IMR-90 (cell line): ENCODE data around the gene ESF1. TPM values are rescaled to one million over a fixed set of nuclear protein-coding genes. Genes with fewer than 3 reads are reported as not detected.

ENCODE experiments used
- ATAC-seq: fragments of 200-7000 bp; cut with Tn5 transposase; 2 replicates; pipeline ENCODE4 v1.9.1; 2020; ENCODE audit warnings: low read depth, mild to moderate bottlenecking, moderate library complexity
- BruUV-seq: library from RNA; stranded (reverse); fragments of 400-500 nt; replicated peaks from 2 replicates; lab custom pipeline; 2021; lab: Mats Ljungman, UMichigan
- CTCF ChIA-PET: fragments of 300-600 bp; formaldehyde crosslinking; extraction: SDS; loops from one replicate; lab custom pipeline; 2021; ENCODE audit warnings: antibody characterized with exemption; lab: Yijun Ruan, JAX
- POLR2A ChIA-PET: fragments of 300-600 bp; sonication (Branson Sonifier 250); formaldehyde crosslinking; loops from one replicate; lab custom pipeline; 2022; ENCODE audit warnings: antibody characterized with exemption; ENCODE audit not compliant: unreplicated experiment; lab: Charles Lee
- DNase-seq: peaks from one replicate; pipeline ENCODE4 v3.0.0; 2013
- H2AFZ ChIP-seq: replicated peaks from 2 replicates; pipeline ENCODE3; 2013; ENCODE audit warnings: low read length, mild to moderate bottlenecking; ENCODE audit not compliant: poor library complexity
- H2AK5ac ChIP-seq: 2 replicates; pipeline ENCODE4 v1.6.1; 2013; ENCODE audit warnings: low read depth, low read length, inconsistent platforms
- H2AK9ac ChIP-seq: replicated peaks from 2 replicates; pipeline ENCODE3; 2013; ENCODE audit warnings: mild to moderate bottlenecking, low read depth, low read length, moderate library complexity; ENCODE audit not compliant: poor library complexity
- H2BK120ac ChIP-seq: 2 replicates; pipeline ENCODE4 v1.6.1; 2013; ENCODE audit warnings: low read depth, low read length, inconsistent platforms
- H2BK15ac ChIP-seq: 3 replicates; pipeline ENCODE4 v1.6.1; 2013; ENCODE audit warnings: low read depth, low read length, inconsistent platforms
- H2BK20ac ChIP-seq: 2 replicates; pipeline ENCODE4 v1.6.1; 2013; ENCODE audit warnings: low read depth, mild to moderate bottlenecking, inconsistent platforms, low read length, moderate library complexity
- H2BK5ac ChIP-seq: 2 replicates; pipeline ENCODE4 v1.6.1; 2013; ENCODE audit warnings: mild to moderate bottlenecking, low read depth, low read length, inconsistent platforms; ENCODE audit not compliant: poor library complexity, severe bottlenecking
- H3K14ac ChIP-seq: replicated peaks from 2 replicates; pipeline ENCODE4 v1.6.1; 2013; ENCODE audit warnings: low read depth, low read length, inconsistent platforms
- H3K18ac ChIP-seq: 2 replicates; pipeline ENCODE4 v1.6.1; 2013; ENCODE audit warnings: low read depth, low read length, control low read depth
- H3K23ac ChIP-seq: 2 replicates; pipeline ENCODE4 v1.6.1; 2013; ENCODE audit warnings: low read depth, low read length, inconsistent platforms
- H3K27ac ChIP-seq: 2 replicates; pipeline ENCODE4 v1.5.1; 2013; ENCODE audit warnings: mild to moderate bottlenecking, control low read depth, low read length; ENCODE audit not compliant: insufficient read depth
- H3K27me3 ChIP-seq: 2 replicates; pipeline ENCODE4 v1.6.1; 2013; ENCODE audit warnings: low read length; ENCODE audit not compliant: control insufficient read depth, insufficient read depth
- H3K36me3 ChIP-seq: 2 replicates; pipeline ENCODE4 v1.6.1; 2013; ENCODE audit warnings: low read length, mixed read lengths; ENCODE audit not compliant: control insufficient read depth, insufficient read depth
- H3K4ac ChIP-seq: 2 replicates; pipeline ENCODE4 v1.6.1; 2013; ENCODE audit warnings: low read depth, low read length, inconsistent platforms
- H3K4me1 ChIP-seq: 2 replicates; pipeline ENCODE4 v1.6.1; 2013; ENCODE audit warnings: low read length, mixed read lengths; ENCODE audit not compliant: control insufficient read depth, insufficient read depth
- H3K4me2 ChIP-seq: 2 replicates; pipeline ENCODE4 v1.6.1; 2013; ENCODE audit warnings: low read depth, mild to moderate bottlenecking, control low read depth, low read length, moderate library complexity
- H3K4me3 ChIP-seq: 2 replicates; pipeline ENCODE4 v1.5.1; 2013; ENCODE audit warnings: low read depth, mild to moderate bottlenecking, control low read depth, low read length, moderate library complexity; ENCODE audit not compliant: insufficient read depth
- H3K56ac ChIP-seq: 2 replicates; pipeline ENCODE4 v1.6.1; 2013; ENCODE audit warnings: low read length, inconsistent platforms; ENCODE audit not compliant: insufficient read depth; ENCODE audit errors: extremely low read depth
- H3K79me1 ChIP-seq, 2 experiments: 2 replicates each; pipeline ENCODE4 v1.6.1; 2013; ENCODE audit warnings: low read length in 2 of 2, inconsistent platforms in 1 of 2, low read depth in 1 of 2
- H3K9ac ChIP-seq: 2 replicates; pipeline ENCODE4 v1.6.1; 2013; ENCODE audit warnings: low read depth, low read length, control low read depth
- H3K9me1 ChIP-seq: 2 replicates; pipeline ENCODE4 v1.6.1; 2013; ENCODE audit warnings: low read length, inconsistent platforms; ENCODE audit not compliant: insufficient read depth
- H3K9me3 ChIP-seq: 2 replicates; pipeline ENCODE4 v1.6.1; 2013; ENCODE audit warnings: low read length; ENCODE audit not compliant: control insufficient read depth, insufficient read depth
- H4K20me1 ChIP-seq: 2 replicates; pipeline ENCODE4 v1.6.1; 2013; ENCODE audit warnings: low read length, inconsistent platforms; ENCODE audit not compliant: insufficient read depth
- H4K5ac ChIP-seq: 2 replicates; pipeline ENCODE4 v1.6.1; 2013; ENCODE audit warnings: mild to moderate bottlenecking, low read depth, low read length, control low read depth
- H4K8ac ChIP-seq, 2 experiments: 2 replicates each; pipeline ENCODE4 v1.6.1; 2013; ENCODE audit warnings: low read depth in 2 of 2, low read length in 2 of 2, control low read depth in 1 of 2, inconsistent platforms in 1 of 2
- H4K91ac ChIP-seq: 2 replicates; pipeline ENCODE4 v1.6.1; 2013; ENCODE audit warnings: low read depth, low read length, inconsistent platforms; ENCODE audit not compliant: insufficient read depth
- BHLHE40 ChIP-seq: fragments of 150-350 bp; IDR thresholded peaks from 2 replicates; pipeline ENCODE4 v1.6.1; 2016; ENCODE audit warnings: mild to moderate bottlenecking, low read depth, low read length
- CEBPB ChIP-seq: IDR thresholded peaks from 2 replicates; pipeline ENCODE4 v1.6.1; 2012; ENCODE audit warnings: low read depth, low read length, improper control_type of control experiment
- CHD1 ChIP-seq: IDR thresholded peaks from 2 replicates; pipeline ENCODE4 v1.6.1; 2012; ENCODE audit warnings: low read depth, low read length, improper control_type of control experiment
- CTCF ChIP-seq: conservative IDR thresholded peaks from 2 replicates; pipeline ENCODE4 v1.5.1; 2012; ENCODE audit warnings: mild to moderate bottlenecking, low read depth, low read length, improper control_type of control experiment
- FOS ChIP-seq: fragments of 150-350 bp; IDR thresholded peaks from 2 replicates; pipeline ENCODE4 v1.6.1; 2016; ENCODE audit warnings: low read depth, low read length
- MAFK ChIP-seq: IDR thresholded peaks from 2 replicates; pipeline ENCODE4 v1.6.1; 2012; ENCODE audit warnings: low read depth, low read length, improper control_type of control experiment
- MXI1 ChIP-seq: IDR thresholded peaks from 2 replicates; pipeline ENCODE4 v1.6.1; 2012; ENCODE audit warnings: low read depth, mild to moderate bottlenecking, low read length, moderate library complexity, borderline replicate concordance
- NFE2L2 ChIP-seq: fragments of 150-350 bp; IDR thresholded peaks from 2 replicates; pipeline ENCODE4 v1.6.1; 2016; ENCODE audit warnings: low read depth, mild to moderate bottlenecking, low read length
- RAD21 ChIP-seq: IDR thresholded peaks from 2 replicates; pipeline ENCODE4 v1.6.1; 2012; ENCODE audit warnings: low read length, improper control_type of control experiment
- RCOR1 ChIP-seq: IDR thresholded peaks from 2 replicates; pipeline ENCODE4 v1.6.1; 2012; ENCODE audit warnings: mild to moderate bottlenecking, low read length, improper control_type of control experiment; ENCODE audit not compliant: insufficient replicate concordance
- RFX5 ChIP-seq: IDR thresholded peaks from 2 replicates; pipeline ENCODE4 v1.8.0; 2012; ENCODE audit warnings: low read depth, mild to moderate bottlenecking, low read length, moderate library complexity
- SMC3 ChIP-seq: fragments of 150-350 bp; IDR thresholded peaks from 2 replicates; pipeline ENCODE4 v1.6.1; 2016; ENCODE audit warnings: low read depth, mild to moderate bottlenecking, antibody characterized with exemption, low read length, moderate library complexity
- WGBS, 2 experiments: methylation state at CpG; one replicate each; pipeline versions ENCODE4 v1.1.5 to v1.1.7; 2013; ENCODE audit warnings: missing lambda C conversion rate in 2 of 2; ENCODE audit not compliant: insufficient read length in 1 of 2; ENCODE audit errors: extremely low coverage in 2 of 2; 5-methylcytosine and 5-hydroxymethylcytosine counted together
- dilution Hi-C: fragments of 300-500 bp; cut with HindIII; formaldehyde crosslinking; loops from one replicate; pipeline ENCODE4 v1.14.3; 2018; ENCODE audit warnings: low sequenced_read_pairs; ENCODE audit not compliant: unreplicated experiment
- in situ Hi-C: fragments of 300-500 bp; cut with MboI; formaldehyde crosslinking; loops from 3 replicates; pipeline ENCODE4 v1.14.3; 2019; ENCODE audit warnings: low sequenced_read_pairs, inconsistent platforms, mixed read lengths
- intact Hi-C: fragments of 100-400 bp; cut with micrococcal nuclease; formaldehyde crosslinking; loops from 2 replicates; pipeline ENCODE4 v1.10.0; 2022
- polyA plus RNA-seq, 3 experiments: library from polyadenylated mRNA; depleted of rRNA; stranded (reverse); fragments of >200 nt; gene quantifications; 2 replicates each; pipeline ENCODE4 v1.2.3, GENCODE V29; 2012; ENCODE audit warnings: low replicate concordance in 1 of 3
- total RNA-seq: library from RNA; depleted of rRNA; stranded (reverse); fragments of >200 nt; gene quantifications from 2 replicates; pipeline ENCODE4 v1.2.3, GENCODE V29; 2012

The ESF1 gene
- total and polyA plus RNA-seq, 2 of the 4 experiments (the other 2 are of a cell fraction): 2.6 to 2.7 TPM

GRCh38 chr20:13790708-13791107 is 6.0 kb upstream of the ESF1 start (continued):
- TF ChIP-seq CTCF: no peak

DNA sequence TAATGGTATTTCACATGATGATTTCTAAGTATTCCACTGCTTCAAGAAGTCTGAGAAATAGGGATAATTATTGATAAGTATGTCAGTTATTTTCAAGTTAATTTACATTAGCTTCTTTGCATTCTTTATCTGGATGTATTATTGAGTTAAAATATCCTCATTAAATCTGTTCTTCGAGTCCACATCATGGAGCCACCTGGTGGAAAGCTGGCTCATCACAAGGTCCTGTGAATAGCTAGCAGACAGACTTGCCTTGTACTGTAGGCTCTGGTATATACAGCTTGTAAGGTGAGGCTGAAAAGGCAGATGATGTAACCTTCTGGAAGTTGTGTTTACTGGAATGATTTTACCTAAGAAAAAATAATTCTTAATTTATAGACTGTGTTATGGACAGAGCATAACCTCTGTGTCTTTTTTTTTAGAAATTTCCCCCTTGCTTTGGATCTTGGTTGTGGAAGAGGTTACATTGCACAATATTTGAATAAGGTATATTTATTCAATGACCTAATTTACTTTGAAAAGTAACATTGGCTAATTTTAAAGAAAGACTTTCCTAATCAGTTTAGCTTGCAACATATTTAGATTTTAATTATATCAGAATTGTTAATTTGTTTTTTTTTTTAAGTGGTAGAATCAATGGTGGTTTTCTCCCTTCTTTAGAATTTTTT is 3.6 kb upstream of the ESF1 start:
- ChIA-PET CTCF (interaction anchor here (0.6 to 1.8 kb wide), 13 partner anchors 9 to 467 kb away, joined by 3 to 8 read pairs (median 3); no protein-coding TSS in a partner anchor), POLR2A (interaction anchor here (0.7 kb wide), 1 partner anchor 13 kb away, joined by 3 read pairs; no protein-coding TSS in a partner anchor)
- peaks cover 3% of the 10 kb centered on the region for H3K4me1 ChIP-seq
- H2BK5ac ChIP-seq: no peak overlapping the region
- no peak overlapping the region for H2BK20ac ChIP-seq
- no peak overlapping the region for H3K56ac ChIP-seq
- no peak overlapping the region for H4K8ac ChIP-seq
- no peak overlapping the region for H2AK9ac ChIP-seq
- dilution Hi-C loops: no loop called here
- no peaks in the 10 kb centered on the region for H3K27me3 ChIP-seq
- H3K4me2 ChIP-seq: no peak overlapping the region
- H3K14ac ChIP-seq: no peak overlapping the region
- H3K27ac ChIP-seq: no peak overlapping the region
- H2BK15ac ChIP-seq: no peak overlapping the region
- peaks cover 22% of the 10 kb centered on the region for H3K36me3 ChIP-seq
- no peaks in the 10 kb centered on the region for H3K9me3 ChIP-seq
- H4K20me1 ChIP-seq: peaks cover 4% of the 10 kb centered on the region; the same call in 1 of the 2 replicates
- peaks cover 3% of the 10 kb centered on the region; the same call in 1 of the 2 replicates for H3K9me1 ChIP-seq
- H3K23ac ChIP-seq: no peak overlapping the region
- no peak overlapping the region for H2AK5ac ChIP-seq
- ATAC-seq (peak; percentile 31), DNase-seq (peak; percentile 69)
- H3K18ac ChIP-seq: no peak overlapping the region
- no peak overlapping the region for H3K4me3 ChIP-seq
- H4K91ac ChIP-seq: no peak overlapping the region
- WGBS, 2 experiments: no CpG with 5 or more reads among the region's 1 CpG
- H3K79me1 ChIP-seq: peaks cover 18 to 29% of the 10 kb centered on the region in 2 experiments; a peak in 3 of 4 replicates
- no TSS peak for BruUV-seq
- in situ Hi-C loops: no loop called here
- no peak overlapping the region for H2AFZ ChIP-seq
- no peak overlapping the region for H4K5ac ChIP-seq
- H3K4ac ChIP-seq: no peak overlapping the region
- H2BK120ac ChIP-seq: no peak overlapping the region
- intact Hi-C loops: loop anchor here (5.0 to 10.0 kb wide), 3 partner anchors 154 to 671 kb away; partner anchors contain the start of gene TASP1
- no peak overlapping the region for H3K9ac ChIP-seq
- TF ChIP-seq RCOR1 (no peak), RFX5 (no peak), SMC3 (peak; percentile 45; the same call in 1 of the 2 replicates), CTCF (peak; percentile 57), CEBPB (peak; percentile 60), MXI1 (no peak), RAD21 (peak; percentile 37; the same call in 1 of the 2 replicates), BHLHE40 (no peak), CHD1 (no peak), MAFK (no peak), FOS (no peak), NFE2L2 (no peak)
